PFSK-1 (cell line): ENCODE data around the gene KRTAP19-7.

Source experiments
- FOXP2 ChIP-seq: optimal IDR thresholded peaks from 2 replicates; pipeline ENCODE3; 2011; ENCODE audit warnings: borderline replicate concordance, control low read depth, inconsistent platforms; ENCODE audit not compliant: insufficient read depth; ENCODE audit errors: extremely low read length, extremely low read depth
- POLR2AphosphoS5 ChIP-seq: IDR thresholded peaks from 2 replicates; pipeline ENCODE4 v1.6.1; 2012; ENCODE audit warnings: low read depth, mild to moderate bottlenecking, control low read depth, low read length, moderate library complexity
- REST ChIP-seq, 2 experiments: IDR thresholded peaks; 2 replicates each; pipeline versions ENCODE4 v1.6.1 to v1.8.0; 2011 to 2012; ENCODE audit warnings: low read depth in 2 of 2, low read length in 2 of 2, control low read depth in 1 of 2, inconsistent platforms in 1 of 2, mild to moderate bottlenecking in 1 of 2, moderate library complexity in 1 of 2; ENCODE audit not compliant: insufficient read depth in 1 of 2
- SIN3A ChIP-seq: IDR thresholded peaks from 2 replicates; pipeline ENCODE4 v1.6.1; 2012; ENCODE audit warnings: mild to moderate bottlenecking, low read length, moderate library complexity, borderline replicate concordance; ENCODE audit not compliant: insufficient read depth
- TAF1 ChIP-seq: IDR thresholded peaks from 2 replicates; pipeline ENCODE4 v1.6.1; 2012; ENCODE audit warnings: low read length, control low read depth, borderline replicate concordance; ENCODE audit not compliant: insufficient read depth

DNA sequence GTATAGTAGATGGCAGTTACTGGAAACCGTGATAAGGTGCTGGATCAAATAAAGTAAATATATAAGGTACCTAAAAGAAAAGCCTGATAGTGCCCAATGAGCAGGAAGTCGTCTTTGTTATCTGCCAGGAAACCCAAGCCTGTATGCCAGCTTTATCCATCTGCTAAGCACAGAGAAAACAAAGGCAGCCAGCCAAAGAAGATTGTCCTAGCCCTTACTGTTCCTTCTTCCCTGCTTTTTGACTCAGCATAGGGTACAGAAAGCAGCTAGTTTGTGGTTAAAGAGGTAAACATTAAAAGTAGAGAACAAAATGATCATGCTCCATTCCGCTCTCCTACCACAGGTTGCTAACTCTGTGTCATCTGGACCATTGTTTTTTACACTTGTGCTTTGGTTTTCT, 19.0 kb upstream of the KRTAP19-7 start:
- TF ChIP-seq TAF1: no peak
- TF ChIP-seq POLR2AphosphoS5: no peak
- TF ChIP-seq SIN3A: no peak
- TF ChIP-seq FOXP2: no peak
- TF ChIP-seq REST (IDR thresholded peaks at IDR 0.05; ENCODE audit: insufficient read depth in 1 of 2, low read depth in 2 of 2, low read length in 2 of 2): no peak
